ENCODE results near the gene STRADA.

STRADA gene

GRCh38 chr17:63682441-63682840 lies 59.2 kb downstream of the STRADA start:
- no peak for DNase-seq

- no peak for DNase-seq
Measured at GRCh38 chr17:63681530-63681929, 60.1 kb downstream of the STRADA start.

GRCh38 chr17:63680700-63681099 lies 60.9 kb downstream of the STRADA start:
- no peak for DNase-seq

- no peak for DNase-seq
Measured at GRCh38 chr17:63679214-63679613, 62.4 kb downstream of the STRADA start.

- no peak for DNase-seq
Measured at GRCh38 chr17:63676584-63676983, 65.0 kb downstream of the STRADA start.

- DNase-seq = no peak
Measured at GRCh38 chr17:63675607-63676546, 65.7 kb downstream of the STRADA start.

GRCh38 chr17:63675231-63675606 lies 66.4 kb downstream of the STRADA start:
- DNase-seq = no peak

- DNase-seq = no peak
Measured at GRCh38 chr17:63672856-63673255, 68.7 kb downstream of the STRADA start.

- DNase-seq = no peak
Measured at GRCh38 chr17:63665527-63666214, 75.9 kb downstream of the STRADA start.

GRCh38 chr17:63659850-63660249 lies 81.7 kb downstream of the STRADA start:
- no peak for DNase-seq

- DNase-seq = no peak
Measured at GRCh38 chr17:63658366-63658765, 83.2 kb downstream of the STRADA start.

- DNase-seq = no peak
Measured at GRCh38 chr17:63657786-63658185, 83.8 kb downstream of the STRADA start.

GRCh38 chr17:63653050-63653449 lies 88.5 kb downstream of the STRADA start:
- no peak for DNase-seq
